K562 (cell line): ENCODE measurements around the gene TMEM218. TPM values are rescaled to one million over a fixed set of nuclear protein-coding genes. Genes with fewer than 3 reads are reported as not detected.

Source experiments
- ARNT ChIP-seq, 2 experiments: fragments of 450-650 bp; IDR thresholded peaks; 2 replicates each; pipeline ENCODE4 v1.6.1; 2016; ENCODE audit warnings: mild to moderate bottlenecking in 1 of 2
- BACH1 ChIP-seq: fragments of 200-800 bp; sonication (Bioruptor generic); IDR thresholded peaks from 2 replicates; pipeline ENCODE4 v1.6.1; 2016; ENCODE audit warnings: missing genetic modification characterization, missing compliant biosample characterization
- BRD4 ChIP-seq: fragments of 200-600 bp; sonication (generic); IDR thresholded peaks from 2 replicates; pipeline ENCODE4 v1.6.1; 2017; ENCODE audit warnings: inconsistent platforms
- CHCHD3 ChIP-seq: fragments of 250-450 bp; sonication (Bioruptor Pico); IDR thresholded peaks from 2 replicates; pipeline ENCODE4 v2.1.2; 2022; ENCODE audit warnings: mild to moderate bottlenecking
- CREB1 ChIP-seq, 2 experiments: sonication (generic) in 1 of 2; formaldehyde crosslinking in 1 of 2; IDR thresholded peaks; 2 replicates each; pipeline versions ENCODE4 v1.6.1 to v1.8.0; 2012 to 2022; ENCODE audit warnings: inconsistent platforms in 1 of 2, mild to moderate bottlenecking in 1 of 2, missing genetic modification reagents in 1 of 2, moderate library complexity in 1 of 2
- FOS ChIP-seq: IDR thresholded peaks from 3 replicates; pipeline ENCODE4 v1.6.1; 2011; ENCODE audit not compliant: insufficient read length; ENCODE audit errors: extremely low read depth
- HDAC2 ChIP-seq: fragments of 450-650 bp; IDR thresholded peaks from 2 replicates; pipeline ENCODE4 v1.6.1; 2016; ENCODE audit warnings: mild to moderate bottlenecking
- HDAC8 ChIP-seq: fragments of 450-650 bp; IDR thresholded peaks from 2 replicates; pipeline ENCODE4 v1.6.1; 2016; ENCODE audit warnings: mild to moderate bottlenecking, missing genetic modification characterization, moderate library complexity, missing compliant biosample characterization
- HNRNPK ChIP-seq: fragments of 200-400 bp; formaldehyde crosslinking; IDR thresholded peaks from one replicate; pipeline ENCODE4 v1.6.1; 2018; ENCODE audit warnings: mild to moderate bottlenecking, low read depth, low read length; ENCODE audit not compliant: poor library complexity, severe bottlenecking
- MAFK ChIP-seq: IDR thresholded peaks from 2 replicates; pipeline ENCODE4 v1.6.1; 2011; ENCODE audit warnings: low read length, improper control_type of control experiment
- NCOA4 ChIP-seq: fragments of 450-650 bp; IDR thresholded peaks from 2 replicates; pipeline ENCODE4 v1.6.1; 2018; ENCODE audit warnings: mild to moderate bottlenecking; ENCODE audit not compliant: partially characterized antibody
- NR1H2 ChIP-seq: sonication (generic); formaldehyde crosslinking; IDR thresholded peaks from 2 replicates; pipeline ENCODE4 v1.4.0; 2020; ENCODE audit warnings: mild to moderate bottlenecking, missing genetic modification reagents
- NR2C2 ChIP-seq, 2 experiments: fragments of 200-800 bp in 1 of 2; sonication (Bioruptor generic) in 1 of 2; sonication (generic) in 1 of 2; formaldehyde crosslinking in 1 of 2; IDR thresholded peaks; 2 replicates each; pipeline versions ENCODE4 v1.6.1 to v1.8.0; 2016 to 2022; ENCODE audit warnings: mild to moderate bottlenecking in 1 of 2, missing compliant biosample characterization in 1 of 2, missing genetic modification characterization in 1 of 2, missing genetic modification reagents in 1 of 2
- PHF20 ChIP-seq: fragments of 450-650 bp; IDR thresholded peaks from 2 replicates; pipeline ENCODE4 v1.6.1; 2018; ENCODE audit not compliant: partially characterized antibody
- PHF21A ChIP-seq: fragments of 450-650 bp; IDR thresholded peaks from 2 replicates; pipeline ENCODE4 v1.6.1; 2017; ENCODE audit warnings: low read depth, borderline replicate concordance
- RUNX1 ChIP-seq: sonication (generic); IDR thresholded peaks from 2 replicates; pipeline ENCODE4 v1.6.1; 2016; ENCODE audit warnings: antibody characterized with exemption, low read depth
- SAFB ChIP-seq: fragments of 200-400 bp; formaldehyde crosslinking; IDR thresholded peaks from 2 replicates; pipeline ENCODE4 v1.6.1; 2017; ENCODE audit warnings: low read depth, low read length, borderline replicate concordance
- SMAD1 ChIP-seq: fragments of 150-350 bp; IDR thresholded peaks from 2 replicates; pipeline ENCODE4 v1.6.1; 2014; ENCODE audit warnings: low read length, low read depth; ENCODE audit not compliant: partially characterized antibody
- U2AF2 ChIP-seq: fragments of 200-400 bp; formaldehyde crosslinking; optimal IDR thresholded peaks from 2 replicates; pipeline ENCODE3; 2017; ENCODE audit warnings: low read depth, mild to moderate bottlenecking, low read length
- ZFPM2 ChIP-seq: fragments of 250-450 bp; sonication (Bioruptor Pico); IDR thresholded peaks from 2 replicates; pipeline ENCODE4 v1.5.1; 2022; ENCODE audit warnings: mild to moderate bottlenecking
- ZKSCAN3 ChIP-seq: fragments of 250-450 bp; sonication (Bioruptor Pico); IDR thresholded peaks from 2 replicates; pipeline ENCODE4 v1.4.0; 2020
- ZNF134 ChIP-seq: fragments of 250-450 bp; sonication (Bioruptor Pico); conservative IDR thresholded peaks from 2 replicates; pipeline ENCODE4 v1.4.0; 2020
- ZNF175 ChIP-seq: fragments of 200-800 bp; sonication (Bioruptor generic); IDR thresholded peaks from 2 replicates; pipeline ENCODE4 v1.6.1; 2016; ENCODE audit warnings: low read depth, mild to moderate bottlenecking, missing genetic modification characterization, missing compliant biosample characterization
- ZNF282 ChIP-seq: sonication (generic); formaldehyde crosslinking; IDR thresholded peaks from 2 replicates; pipeline ENCODE4 v1.8.1; 2023; ENCODE audit warnings: missing genetic modification reagents
- ZNF583 ChIP-seq: fragments of 250-450 bp; sonication (Bioruptor Pico); IDR thresholded peaks from 2 replicates; pipeline ENCODE4 v1.4.0; 2020
- ZNF699 ChIP-seq: fragments of 250-450 bp; sonication (Bioruptor Pico); IDR thresholded peaks from 2 replicates; pipeline ENCODE4 v1.8.0; 2021; ENCODE audit warnings: mild to moderate bottlenecking, moderate library complexity; ENCODE audit not compliant: insufficient replicate concordance
- polyA plus RNA-seq, 8 experiments: library from polyadenylated mRNA; depleted of rRNA in 4 of 8; stranded (reverse) in 5 of 8; unstranded in 3 of 8; fragments of >200 nt; fragmentation: Nextera tagmentation in 2 of 8; fragmentation: Illumina TruSeq in 1 of 8; extraction: Ambion mirVana in 2 of 8; extraction: Trizol in 1 of 8; gene quantifications; 2 replicates each; pipeline versions ENCODE4 v1.2.1 to v1.2.3, GENCODE V29; 2011 to 2014; ENCODE audit warnings: inconsistent platforms in 1 of 8, missing spikeins in 1 of 8
- total RNA-seq, 7 experiments: library from RNA; depleted of rRNA in 6 of 7; stranded (reverse); fragments of >200 nt in 6 of 7; fragmentation: Illumina TruSeq in 2 of 7; extraction: Trizol in 2 of 7; gene quantifications; 2 replicates each; pipeline versions ENCODE4 v1.2.1 to v1.2.3, GENCODE V29; 2011 to 2021; ENCODE audit warnings: low replicate concordance in 1 of 7
- TF ChIP-seq, protein P1 (sequence below): sonication (generic); formaldehyde crosslinking; IDR thresholded peaks from 2 replicates; pipeline ENCODE4 v1.8.0; 2023; ENCODE audit warnings: mild to moderate bottlenecking, missing genetic modification reagents
- TF ChIP-seq, protein P2 (sequence below): fragments of 450-650 bp; formaldehyde crosslinking; IDR thresholded peaks from 2 replicates; pipeline ENCODE4 v1.4.0; 2020; ENCODE audit warnings: mild to moderate bottlenecking, moderate library complexity

Gene TMEM218
- total and polyA plus RNA-seq, 9 of the 15 experiments (the other 6 are each of a cell fraction or from before 2014, with no cell fraction given), result 13.4 to 32.2 (median 25.4) TPM

DNA sequence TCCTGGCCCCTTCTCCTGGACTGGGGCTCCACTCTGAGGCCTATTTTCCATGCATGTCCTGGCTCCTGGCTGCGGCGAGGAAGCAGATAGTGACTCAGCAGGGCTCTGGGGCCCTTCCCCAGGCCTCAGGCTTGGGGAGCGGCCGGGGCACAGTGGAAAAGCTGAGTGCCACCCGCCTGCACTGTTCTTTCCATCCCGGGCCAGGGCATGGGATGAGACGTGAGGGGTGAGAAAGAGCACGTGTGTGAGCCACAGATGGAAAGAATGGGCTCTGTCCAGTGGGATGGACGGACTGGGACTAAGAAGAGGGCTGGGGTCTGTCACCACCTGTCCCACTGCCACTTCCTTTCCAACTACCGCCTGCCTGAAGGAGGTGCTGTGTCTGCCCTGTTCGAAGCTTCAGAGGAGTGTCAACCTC, 35.5 kb downstream of the TMEM218 start (continued):
- 0 out of 2 replicates have a peak, but pooled peaks have one; percentile 27 for TF ChIP-seq BACH1 (tag)
- 0 out of 2 replicates have a peak, but pooled peaks have one; percentile 29 for TF ChIP-seq ZNF175 (CRISPR knock-in tag)
- TF ChIP-seq ZNF699 (CRISPR knock-in tag), result no peak
- TF ChIP-seq CREB1 (IDR thresholded peaks at IDR 0.05), result no peak
- no peak for TF ChIP-seq CREB1 (CRISPR knock-in tag; IDR thresholded peaks at IDR 0.05)
- TF ChIP-seq ZFPM2 (CRISPR knock-in tag), result no peak
- TF ChIP-seq, protein P1, sequence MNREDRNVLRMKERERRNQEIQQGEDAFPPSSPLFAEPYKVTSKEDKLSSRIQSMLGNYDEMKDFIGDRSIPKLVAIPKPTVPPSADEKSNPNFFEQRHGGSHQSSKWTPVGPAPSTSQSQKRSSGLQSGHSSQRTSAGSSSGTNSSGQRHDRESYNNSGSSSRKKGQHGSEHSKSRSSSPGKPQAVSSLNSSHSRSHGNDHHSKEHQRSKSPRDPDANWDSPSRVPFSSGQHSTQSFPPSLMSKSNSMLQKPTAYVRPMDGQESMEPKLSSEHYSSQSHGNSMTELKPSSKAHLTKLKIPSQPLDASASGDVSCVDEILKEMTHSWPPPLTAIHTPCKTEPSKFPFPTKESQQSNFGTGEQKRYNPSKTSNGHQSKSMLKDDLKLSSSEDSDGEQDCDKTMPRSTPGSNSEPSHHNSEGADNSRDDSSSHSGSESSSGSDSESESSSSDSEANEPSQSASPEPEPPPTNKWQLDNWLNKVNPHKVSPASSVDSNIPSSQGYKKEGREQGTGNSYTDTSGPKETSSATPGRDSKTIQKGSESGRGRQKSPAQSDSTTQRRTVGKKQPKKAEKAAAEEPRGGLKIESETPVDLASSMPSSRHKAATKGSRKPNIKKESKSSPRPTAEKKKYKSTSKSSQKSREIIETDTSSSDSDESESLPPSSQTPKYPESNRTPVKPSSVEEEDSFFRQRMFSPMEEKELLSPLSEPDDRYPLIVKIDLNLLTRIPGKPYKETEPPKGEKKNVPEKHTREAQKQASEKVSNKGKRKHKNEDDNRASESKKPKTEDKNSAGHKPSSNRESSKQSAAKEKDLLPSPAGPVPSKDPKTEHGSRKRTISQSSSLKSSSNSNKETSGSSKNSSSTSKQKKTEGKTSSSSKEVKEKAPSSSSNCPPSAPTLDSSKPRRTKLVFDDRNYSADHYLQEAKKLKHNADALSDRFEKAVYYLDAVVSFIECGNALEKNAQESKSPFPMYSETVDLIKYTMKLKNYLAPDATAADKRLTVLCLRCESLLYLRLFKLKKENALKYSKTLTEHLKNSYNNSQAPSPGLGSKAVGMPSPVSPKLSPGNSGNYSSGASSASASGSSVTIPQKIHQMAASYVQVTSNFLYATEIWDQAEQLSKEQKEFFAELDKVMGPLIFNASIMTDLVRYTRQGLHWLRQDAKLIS (CRISPR knock-in tag), result no peak
- TF ChIP-seq U2AF2, result no peak
- TF ChIP-seq ZKSCAN3, result no peak
- TF ChIP-seq ZNF282 (CRISPR knock-in tag), result no peak
- TF ChIP-seq PHF21A, result no peak
- no peak for TF ChIP-seq NR2C2 (CRISPR knock-in tag; IDR thresholded peaks at IDR 0.05)
- TF ChIP-seq NR2C2 (tag; IDR thresholded peaks at IDR 0.05), result no peak; the same call in 1 of the 2 replicates
- TF ChIP-seq CHCHD3, result no peak
- TF ChIP-seq FOS, result no peak
- TF ChIP-seq RUNX1, result no peak
- TF ChIP-seq, protein P2, sequence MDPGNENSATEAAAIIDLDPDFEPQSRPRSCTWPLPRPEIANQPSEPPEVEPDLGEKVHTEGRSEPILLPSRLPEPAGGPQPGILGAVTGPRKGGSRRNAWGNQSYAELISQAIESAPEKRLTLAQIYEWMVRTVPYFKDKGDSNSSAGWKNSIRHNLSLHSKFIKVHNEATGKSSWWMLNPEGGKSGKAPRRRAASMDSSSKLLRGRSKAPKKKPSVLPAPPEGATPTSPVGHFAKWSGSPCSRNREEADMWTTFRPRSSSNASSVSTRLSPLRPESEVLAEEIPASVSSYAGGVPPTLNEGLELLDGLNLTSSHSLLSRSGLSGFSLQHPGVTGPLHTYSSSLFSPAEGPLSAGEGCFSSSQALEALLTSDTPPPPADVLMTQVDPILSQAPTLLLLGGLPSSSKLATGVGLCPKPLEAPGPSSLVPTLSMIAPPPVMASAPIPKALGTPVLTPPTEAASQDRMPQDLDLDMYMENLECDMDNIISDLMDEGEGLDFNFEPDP (CRISPR knock-in tag), result no peak
- TF ChIP-seq SMAD1, result no peak
- no peak for TF ChIP-seq HDAC2
- 0 out of 2 replicates have a peak, but pooled peaks have one; percentile 34 for TF ChIP-seq MAFK
- TF ChIP-seq HDAC8, result 0 out of 2 replicates have a peak, but pooled peaks have one; percentile 34
- no peak for TF ChIP-seq NR1H2 (CRISPR knock-in tag)
- no peak for TF ChIP-seq PHF20
- no peak for TF ChIP-seq ZNF583
- TF ChIP-seq BRD4, result no peak
- no peak for TF ChIP-seq ZNF134 (CRISPR knock-in tag)
- TF ChIP-seq NCOA4, result no peak
- TF ChIP-seq SAFB, result no peak
- no peak for TF ChIP-seq ARNT (IDR thresholded peaks at IDR 0.05)
- no peak for TF ChIP-seq HNRNPK
